Measurements from ENCODE around the gene FBXO40.

The FBXO40 gene

DNA sequence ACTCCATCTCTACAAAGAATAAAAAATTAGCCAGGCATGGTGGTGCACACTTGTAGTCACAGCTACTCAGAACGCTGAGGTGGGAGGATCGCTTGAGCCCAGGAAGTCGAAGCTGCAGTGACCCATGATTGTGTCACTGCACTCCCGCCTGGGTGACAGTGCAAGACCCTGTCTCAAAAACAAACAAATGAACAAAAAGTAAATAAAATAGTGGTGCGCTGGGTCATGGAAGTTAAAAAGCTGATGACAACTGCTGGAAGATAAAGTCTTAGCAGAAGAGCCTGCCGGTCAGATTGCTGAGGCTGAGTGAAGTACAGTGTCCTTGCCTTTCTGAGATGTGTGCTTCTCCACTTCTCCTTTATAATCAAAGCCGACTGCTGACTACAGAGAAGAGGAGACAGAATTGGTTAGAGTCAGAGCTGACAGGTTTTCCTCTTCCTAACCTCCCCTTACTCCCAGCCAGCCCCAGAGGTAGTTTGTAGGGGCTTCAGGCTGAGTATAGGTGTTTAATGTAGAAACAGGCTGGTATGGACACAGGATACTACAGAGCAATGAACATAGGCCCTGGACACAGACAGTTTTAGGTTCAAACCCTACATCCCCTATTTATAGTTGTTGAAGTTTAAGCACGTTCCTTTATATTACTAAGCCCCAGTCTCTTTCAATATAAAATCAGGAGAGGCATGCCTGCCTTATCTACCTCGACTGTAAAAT lies 49.6 kb downstream of the FBXO40 start:
- Mint-ChIP-seq H3K27ac (peak overlapping the region; percentile 79), H3K36me3 (peaks cover 31% of the 10 kb centered on the region)

DNA sequence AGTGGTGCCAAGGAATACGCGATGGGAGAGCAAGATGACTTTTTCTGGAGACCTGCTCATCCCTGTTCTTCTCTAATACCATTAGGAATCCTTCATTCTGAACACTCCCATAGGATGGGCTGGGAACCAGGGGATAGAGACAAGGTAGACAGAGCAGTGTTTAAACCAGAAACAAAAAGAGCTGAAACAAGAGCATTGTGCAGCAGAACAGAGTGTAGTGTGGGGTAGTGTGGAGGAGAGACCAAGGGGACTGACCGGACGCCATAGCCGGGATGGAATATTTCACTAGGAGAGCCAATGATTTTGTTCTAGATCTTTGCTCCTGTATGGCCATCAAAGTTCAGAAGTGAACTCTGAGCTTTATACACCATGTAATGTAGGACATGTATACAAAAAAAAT lies 51.9 kb downstream of the FBXO40 start:
- H3K27ac Mint-ChIP-seq = no peak overlapping the region
- H3K27me3 Mint-ChIP-seq = no peaks in the 10 kb centered on the region
- no peak overlapping the region for H3K4me3 Mint-ChIP-seq
- H3K4me1 Mint-ChIP-seq = peaks cover 41% of the 10 kb centered on the region
- peaks cover 33% of the 10 kb centered on the region for H3K36me3 Mint-ChIP-seq
- no peaks in the 10 kb centered on the region for H3K9me3 Mint-ChIP-seq

More for the DNA sequence above, 49.6 kb downstream of the FBXO40 start:
- Mint-ChIP-seq H3K4me1 (peaks cover 38% of the 10 kb centered on the region), H3K4me3 (no peak overlapping the region), H3K27me3 (no peaks in the 10 kb centered on the region), H3K9me3 (no peaks in the 10 kb centered on the region)

DNA sequence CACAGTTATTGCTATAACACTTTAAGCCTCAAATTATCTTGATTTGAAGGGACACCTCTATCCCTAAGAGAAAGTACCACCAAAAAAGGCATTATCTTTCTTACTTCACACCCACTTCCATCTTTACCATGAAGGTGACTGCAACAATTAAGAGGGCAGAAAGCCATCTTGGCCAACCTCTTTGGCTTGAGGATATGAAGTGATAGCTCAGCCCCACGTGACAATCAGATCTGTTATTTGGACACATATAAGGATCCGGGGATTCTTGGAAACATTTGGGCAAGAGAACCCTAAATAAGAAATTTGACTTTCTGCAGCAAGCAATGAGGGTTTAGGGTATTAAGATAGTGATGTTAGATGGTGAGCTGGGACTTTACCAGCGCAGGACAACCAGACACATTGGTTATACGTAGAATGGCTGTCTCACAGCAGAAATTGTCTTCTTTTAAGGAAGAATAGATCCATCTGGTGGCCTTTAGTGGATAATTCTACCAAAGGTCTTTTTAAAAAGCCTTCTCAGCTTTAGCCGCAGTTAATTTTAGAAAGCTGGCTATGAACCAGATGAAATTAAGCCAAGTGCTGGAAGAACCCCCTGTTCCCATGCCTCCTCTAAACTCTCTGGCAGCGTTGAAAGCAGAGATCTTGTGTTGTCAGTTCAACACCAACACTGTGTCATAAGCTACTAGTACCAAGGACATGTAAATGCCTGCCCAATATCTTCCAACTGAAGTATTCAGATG lies 55.2 kb downstream of the FBXO40 start:
- Mint-ChIP-seq H3K27ac (no peak overlapping the region), H3K27me3 (no peaks in the 10 kb centered on the region), H3K36me3 (peaks cover 27% of the 10 kb centered on the region), H3K9me3 (no peaks in the 10 kb centered on the region), H3K4me1 (peaks cover 48% of the 10 kb centered on the region), H3K4me3 (no peak overlapping the region)

DNA sequence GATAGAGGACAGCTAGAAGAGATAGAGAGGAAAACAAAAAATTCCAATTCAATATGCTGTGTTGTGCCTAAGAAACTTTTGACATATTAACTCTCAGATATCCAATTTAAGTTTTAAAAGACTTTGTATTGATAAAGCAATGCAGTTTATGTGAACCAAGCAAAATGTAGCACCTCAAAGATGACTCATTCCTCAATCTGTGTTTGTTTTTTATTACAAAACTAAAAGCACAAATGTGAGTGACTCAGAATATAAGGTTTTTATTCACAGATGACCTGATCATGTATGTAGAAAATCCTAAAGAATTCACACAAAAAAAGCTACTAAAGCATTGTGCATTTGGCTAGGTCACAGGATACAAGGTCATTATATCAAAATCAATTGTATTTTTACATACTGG lies 56.5 kb downstream of the FBXO40 start:
- no peak overlapping the region for H3K4me3 Mint-ChIP-seq
- H3K36me3 Mint-ChIP-seq = peaks cover 23% of the 10 kb centered on the region
- peak overlapping the region; percentile 41 for H3K27ac Mint-ChIP-seq
- no peaks in the 10 kb centered on the region for H3K9me3 Mint-ChIP-seq
- H3K27me3 Mint-ChIP-seq = no peaks in the 10 kb centered on the region
- H3K4me1 Mint-ChIP-seq = peaks cover 56% of the 10 kb centered on the region

DNA sequence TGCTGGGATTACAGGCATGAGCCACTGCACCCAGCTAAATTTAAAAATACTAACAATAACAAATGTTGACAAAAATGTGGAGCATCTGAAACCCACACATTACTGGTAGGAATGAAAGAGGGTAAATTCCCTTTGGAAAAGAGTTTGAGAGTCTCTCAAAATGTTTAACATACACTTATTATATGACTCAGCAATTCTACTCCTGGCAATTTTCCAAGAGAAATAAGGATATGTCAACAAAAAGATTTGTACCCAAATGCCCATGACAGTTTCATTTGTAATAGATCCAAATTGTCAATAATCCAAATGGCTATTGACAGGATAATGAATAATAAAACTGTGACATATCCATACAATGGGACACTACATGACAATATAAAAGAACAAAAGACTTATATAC lies 58.5 kb downstream of the FBXO40 start:
- Mint-ChIP-seq H3K36me3 (peaks cover 29% of the 10 kb centered on the region), H3K27ac (peak overlapping the region; percentile 79), H3K4me1 (peaks cover 72% of the 10 kb centered on the region), H3K9me3 (no peaks in the 10 kb centered on the region), H3K27me3 (no peaks in the 10 kb centered on the region), H3K4me3 (peak overlapping the region; percentile 20)

DNA sequence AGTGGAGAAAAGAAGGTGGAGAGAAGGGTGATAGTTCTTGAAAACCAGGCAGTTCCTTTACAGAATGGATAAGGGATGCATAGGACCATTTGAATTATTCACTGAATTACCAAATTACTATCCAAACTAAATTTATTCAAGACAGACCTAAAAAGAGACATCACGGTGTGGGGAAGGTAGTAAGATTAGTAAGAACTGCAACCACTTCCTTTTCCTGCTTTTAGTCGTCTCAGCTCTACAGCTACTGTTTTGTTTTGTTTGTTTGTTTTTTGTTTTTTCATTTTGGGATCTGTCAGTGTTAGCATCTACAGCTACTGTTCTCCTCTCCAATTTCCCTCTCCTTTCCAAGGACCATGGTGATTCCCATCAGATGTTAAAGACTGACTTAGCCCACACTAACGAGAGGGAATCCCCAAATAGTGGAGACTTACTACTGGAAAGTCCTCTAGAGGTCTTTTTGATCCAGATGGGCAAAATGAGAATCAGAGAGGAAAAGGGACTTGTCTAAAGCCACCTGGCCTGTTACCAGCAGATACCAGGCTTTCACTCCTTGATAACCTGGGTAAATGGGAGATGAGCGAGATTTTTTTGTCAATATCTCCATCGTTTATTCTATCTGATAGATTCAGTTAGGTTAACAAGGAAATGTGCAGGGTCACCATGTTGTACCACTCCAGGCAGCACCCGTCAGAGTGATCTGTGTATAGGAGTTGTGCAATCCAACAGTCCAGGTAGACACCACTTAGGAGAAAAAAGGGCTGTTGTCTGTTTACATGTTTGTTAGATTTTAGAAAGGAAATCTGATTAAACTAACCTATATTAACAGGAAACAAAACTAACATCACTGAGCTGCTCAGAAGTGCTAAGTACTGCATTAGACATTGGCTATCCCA lies 61.6 kb downstream of the FBXO40 start:
- Mint-ChIP-seq H3K27ac (peak overlapping the region; percentile 85), H3K9me3 (no peaks in the 10 kb centered on the region), H3K27me3 (no peaks in the 10 kb centered on the region), H3K4me1 (peaks cover 91% of the 10 kb centered on the region), H3K36me3 (peaks cover 44% of the 10 kb centered on the region), H3K4me3 (peak overlapping the region; percentile 21)

DNA sequence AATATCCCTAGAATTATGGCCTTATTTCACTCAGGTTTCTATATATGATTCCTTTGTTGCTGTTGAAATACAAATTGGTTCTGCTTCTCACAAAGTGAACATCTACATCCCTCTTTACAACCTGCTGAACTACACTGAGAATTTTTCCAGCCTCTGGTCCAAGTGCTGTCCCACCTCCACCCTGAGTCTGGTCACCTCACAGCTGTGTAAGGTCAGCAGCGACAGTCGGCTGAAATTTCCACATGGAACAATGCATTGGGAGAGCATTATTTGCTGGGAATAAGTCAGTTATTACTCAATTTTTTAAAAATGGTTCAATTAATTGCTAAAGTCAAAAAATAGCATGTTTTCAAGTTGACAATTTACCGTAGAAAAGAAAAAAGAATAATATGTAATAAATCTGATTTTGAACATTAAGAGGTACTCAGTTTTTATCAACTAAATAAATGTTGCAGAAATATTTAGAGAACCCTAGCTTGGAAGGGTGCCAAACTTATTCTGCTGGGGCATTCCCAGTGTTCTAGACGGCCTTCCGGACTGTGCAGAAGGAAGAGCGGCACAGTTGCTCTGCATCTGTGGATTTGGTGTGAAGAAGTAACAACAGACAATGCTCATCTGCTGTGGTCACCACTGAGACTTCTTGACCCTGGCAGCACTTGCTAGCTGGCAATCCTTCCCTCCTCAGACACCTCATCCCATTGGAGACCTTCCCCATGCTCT lies 65.7 kb downstream of the FBXO40 start:
- Mint-ChIP-seq H3K4me3 (peak overlapping the region; percentile 99), H3K4me1 (peaks cover 76% of the 10 kb centered on the region), H3K9me3 (no peaks in the 10 kb centered on the region), H3K27ac (peak overlapping the region; percentile 99), H3K27me3 (no peaks in the 10 kb centered on the region), H3K36me3 (peaks cover 40% of the 10 kb centered on the region)

DNA sequence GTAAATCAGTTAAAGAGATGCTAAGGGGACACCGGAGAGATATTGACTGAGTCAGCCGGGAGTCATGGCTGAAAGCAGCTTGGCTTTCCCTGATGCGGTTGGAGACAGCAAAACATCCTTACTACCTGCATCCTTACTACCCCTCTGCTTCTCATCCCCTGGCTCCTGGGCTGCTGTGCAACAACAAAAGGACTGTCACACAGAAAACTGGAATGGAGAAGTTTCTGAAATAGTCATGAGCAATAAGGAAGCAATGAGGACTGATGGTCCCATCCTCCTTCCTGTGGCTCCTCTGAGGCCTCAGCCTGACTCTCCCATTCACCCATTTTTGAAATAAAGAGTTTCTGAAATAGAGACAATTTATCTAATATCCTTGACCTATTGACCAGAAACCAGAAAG lies 66.4 kb downstream of the FBXO40 start:
- Mint-ChIP-seq H3K4me3 (peak overlapping the region; percentile 99), H3K27me3 (no peaks in the 10 kb centered on the region), H3K27ac (peak overlapping the region; percentile 99), H3K9me3 (no peaks in the 10 kb centered on the region), H3K36me3 (peaks cover 40% of the 10 kb centered on the region), H3K4me1 (peaks cover 69% of the 10 kb centered on the region)

DNA sequence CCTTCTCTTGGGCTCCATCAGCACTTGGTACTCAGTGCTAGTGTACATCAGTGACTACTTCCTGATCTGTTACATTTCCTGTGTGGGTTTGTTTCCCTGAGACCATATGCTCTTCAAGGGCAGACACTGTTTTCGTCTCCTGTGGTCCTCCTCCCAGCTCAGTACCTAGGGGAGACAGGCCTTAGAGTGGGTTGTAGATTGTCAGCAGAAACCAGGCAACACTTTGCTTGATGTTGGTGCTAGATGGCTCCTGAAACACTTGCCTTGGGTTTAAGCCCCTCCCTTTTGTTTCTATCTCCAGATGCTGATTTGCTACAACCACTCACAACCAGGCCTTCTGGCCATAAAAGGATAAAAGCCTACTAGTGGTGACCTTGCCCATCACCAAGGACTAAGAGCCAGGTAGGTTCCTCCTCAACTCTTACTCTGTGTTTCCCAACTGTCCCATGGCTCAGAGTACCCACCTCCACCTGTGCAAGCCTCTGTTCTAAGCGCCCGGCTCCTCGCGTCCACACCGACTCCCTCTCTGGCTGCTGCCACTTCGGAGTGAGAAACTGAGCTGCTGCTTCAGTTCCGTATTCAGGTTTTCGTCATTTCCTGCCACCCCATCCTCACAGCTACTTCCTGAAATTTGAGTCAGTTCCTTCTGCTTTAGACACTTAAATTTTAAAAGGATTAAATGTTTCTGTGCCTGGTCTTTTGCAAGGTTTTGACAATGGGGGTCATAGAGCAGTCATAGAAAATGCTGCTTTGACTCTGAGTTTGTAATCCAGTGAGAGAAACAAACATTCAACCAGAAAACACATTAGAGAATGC lies 67.4 kb downstream of the FBXO40 start, which contains the start of gene HCLS1:
Gene HCLS1, minus strand, starts transcription at position 548 of the 816 bp plus-strand sequence. CDS start 2,556 bp downstream, outside the sequence.
- Mint-ChIP-seq H3K36me3 (peaks cover 41% of the 10 kb centered on the region), H3K4me3 (peak within 1 kb of the TSS; percentile 99), H3K4me1 (peaks cover 60% of the 10 kb centered on the region), H3K27me3 (no peaks in the 10 kb centered on the region), H3K27ac (peak within 1 kb of the TSS; percentile 99), H3K9me3 (no peaks in the 10 kb centered on the region)

DNA sequence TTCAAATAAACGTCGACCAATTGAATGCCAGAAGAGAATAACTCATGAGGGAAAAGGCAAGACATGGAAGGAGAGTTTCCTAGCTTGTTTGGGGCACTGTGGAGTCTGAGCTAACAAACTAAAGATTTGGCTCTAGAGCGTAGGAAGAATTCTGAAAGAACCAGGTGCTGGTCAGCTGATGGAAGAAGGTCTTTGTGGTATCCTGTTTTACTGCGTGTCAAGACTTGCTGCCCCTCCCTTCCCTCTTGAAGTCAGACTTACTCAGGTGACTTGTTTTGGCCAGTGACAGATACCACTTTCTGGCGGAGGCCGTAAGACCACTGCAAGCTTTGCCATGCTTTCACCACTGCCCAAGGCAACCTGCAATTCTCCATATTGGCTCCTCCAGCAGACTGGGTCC lies 68.2 kb downstream of the FBXO40 start:
- Mint-ChIP-seq H3K4me3 (peak overlapping the region; percentile 99), H3K27ac (peak overlapping the region; percentile 99), H3K9me3 (no peaks in the 10 kb centered on the region), H3K36me3 (peaks cover 41% of the 10 kb centered on the region), H3K27me3 (no peaks in the 10 kb centered on the region), H3K4me1 (peaks cover 54% of the 10 kb centered on the region)

DNA sequence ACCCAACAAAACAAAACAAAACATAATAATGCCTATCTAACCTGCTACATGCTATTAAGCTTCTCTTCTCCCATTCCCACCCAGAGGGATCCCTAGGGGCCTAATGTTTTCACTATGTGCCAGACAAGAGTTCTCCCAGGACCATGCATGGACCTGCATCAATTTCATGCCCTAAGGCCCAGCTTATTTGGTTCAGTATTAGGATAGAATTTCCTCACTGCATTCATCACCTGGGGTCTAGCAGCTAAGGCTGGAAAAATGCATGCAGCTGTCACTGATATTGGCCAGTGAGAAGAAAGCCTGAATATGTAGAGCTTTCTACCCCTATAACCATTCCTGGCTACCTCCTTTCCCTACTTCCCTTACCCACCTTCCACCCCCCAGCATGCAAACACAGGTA lies 69.6 kb downstream of the FBXO40 start:
- no peak overlapping the region for H3K4me3 Mint-ChIP-seq
- no peaks in the 10 kb centered on the region for H3K27me3 Mint-ChIP-seq
- H3K36me3 Mint-ChIP-seq = peaks cover 35% of the 10 kb centered on the region
- H3K27ac Mint-ChIP-seq = no peak overlapping the region
- H3K4me1 Mint-ChIP-seq = peaks cover 41% of the 10 kb centered on the region
- H3K9me3 Mint-ChIP-seq = no peaks in the 10 kb centered on the region

DNA sequence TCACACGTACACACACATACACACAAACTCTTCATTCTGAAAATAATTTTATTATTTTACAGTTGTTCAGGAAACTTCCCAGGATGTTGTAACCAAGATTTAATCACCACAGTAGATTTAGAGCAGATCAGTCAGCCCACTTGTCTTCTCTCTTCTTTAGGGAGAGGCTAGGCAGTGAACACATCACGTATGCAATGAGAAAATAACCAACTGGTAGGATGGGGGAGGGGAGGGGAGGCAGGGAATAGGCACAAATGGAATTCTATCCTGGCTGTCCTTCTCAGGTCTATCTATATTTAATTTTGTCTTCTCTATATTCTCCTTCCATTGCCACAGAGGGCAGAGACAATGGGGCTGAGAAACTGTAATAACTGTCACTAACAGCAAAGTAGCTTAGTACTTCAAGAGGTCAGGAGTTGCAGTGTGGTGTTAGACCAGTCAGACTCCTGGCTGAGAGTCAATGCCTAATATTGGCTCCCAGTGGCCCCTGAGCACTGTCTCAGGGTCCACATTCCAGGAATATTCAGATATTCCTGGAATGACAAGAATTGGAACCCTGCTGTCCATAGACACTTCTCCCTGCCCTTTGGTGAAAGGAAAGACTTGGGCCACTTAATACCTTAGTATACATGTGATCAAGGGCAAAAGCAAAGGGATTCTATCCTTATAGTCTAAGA lies 70.1 kb downstream of the FBXO40 start:
- peaks cover 36% of the 10 kb centered on the region for H3K4me1 Mint-ChIP-seq
- no peak overlapping the region for H3K4me3 Mint-ChIP-seq
- no peaks in the 10 kb centered on the region for H3K9me3 Mint-ChIP-seq
- peaks cover 29% of the 10 kb centered on the region for H3K36me3 Mint-ChIP-seq
- no peak overlapping the region for H3K27ac Mint-ChIP-seq
- no peaks in the 10 kb centered on the region for H3K27me3 Mint-ChIP-seq

DNA sequence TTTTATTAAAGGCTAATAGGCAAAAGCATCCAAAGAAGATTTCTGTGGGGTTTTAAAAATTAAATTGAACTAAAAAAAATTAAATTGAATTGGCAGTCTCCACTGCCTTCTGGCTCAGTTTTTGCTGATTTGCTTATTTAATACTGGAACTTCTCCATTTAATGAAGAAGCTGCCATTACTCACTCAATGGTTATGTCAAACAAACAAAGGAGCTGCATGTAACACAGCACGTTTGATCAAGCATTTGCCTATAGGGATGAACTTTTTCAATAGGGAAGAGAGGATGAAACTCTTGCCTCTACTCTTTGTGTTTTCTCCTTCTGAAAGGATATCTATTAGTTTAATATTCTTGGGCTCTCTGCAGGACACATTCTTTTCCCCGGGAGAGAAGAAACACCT lies 72.3 kb downstream of the FBXO40 start:
- H3K4me1 Mint-ChIP-seq = peaks cover 14% of the 10 kb centered on the region
- H3K4me3 Mint-ChIP-seq = no peak overlapping the region
- no peak overlapping the region for H3K27ac Mint-ChIP-seq
- no peaks in the 10 kb centered on the region for H3K27me3 Mint-ChIP-seq
- peaks cover 25% of the 10 kb centered on the region for H3K36me3 Mint-ChIP-seq
- H3K9me3 Mint-ChIP-seq = no peaks in the 10 kb centered on the region

DNA sequence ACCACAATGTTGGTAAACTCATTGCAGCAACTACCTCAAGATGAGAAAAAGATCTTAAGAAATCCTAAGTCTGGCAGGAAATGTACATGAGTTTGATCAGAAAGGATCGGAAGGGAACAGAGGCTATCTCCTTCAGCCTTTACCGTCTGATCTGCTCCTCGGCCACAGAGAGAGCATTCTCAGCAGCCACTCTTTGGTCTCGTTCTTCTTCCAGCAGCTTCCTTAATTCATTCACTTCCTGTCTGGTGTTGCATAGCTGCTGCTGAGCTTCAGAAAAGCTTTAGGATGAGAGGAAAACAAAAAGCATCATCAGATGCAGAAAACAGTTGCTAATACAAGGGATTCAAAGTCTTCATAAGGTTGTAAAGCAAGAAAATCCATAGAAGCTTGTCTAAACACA lies 74.2 kb downstream of the FBXO40 start:
- Mint-ChIP-seq H3K27me3 (no peaks in the 10 kb centered on the region), H3K4me3 (no peak overlapping the region), H3K36me3 (peaks cover 25% of the 10 kb centered on the region), H3K9me3 (no peaks in the 10 kb centered on the region), H3K27ac (no peak overlapping the region), H3K4me1 (no peaks in the 10 kb centered on the region)
